SK-N-SH treated with all-trans-retinoic acid at 6 μM for 48 hours (cell line): Measurements from ENCODE around the gene GPR137C.

Experiments used
- ISL1 ChIP-seq: fragments of 250-450 bp; sonication (Bioruptor Pico); IDR thresholded peaks from 2 replicates; pipeline ENCODE4 v2.1.2; 2022; ENCODE audit warnings: mild to moderate bottlenecking, moderate library complexity
- PPARA ChIP-seq: fragments of 250-450 bp; sonication (Bioruptor Pico); IDR thresholded peaks from 2 replicates; pipeline ENCODE4 v1.5.0; 2020; ENCODE audit warnings: mild to moderate bottlenecking, borderline replicate concordance
- ZFP3 ChIP-seq: fragments of 250-450 bp; sonication (Bioruptor Pico); IDR thresholded peaks from 2 replicates; pipeline ENCODE4 v1.5.0; 2020; ENCODE audit warnings: mild to moderate bottlenecking, moderate library complexity
- ZNF565 ChIP-seq: fragments of 450-650 bp; formaldehyde crosslinking; conservative IDR thresholded peaks from 2 replicates; pipeline ENCODE4 v1.5.0; 2020; ENCODE audit warnings: low read depth, mild to moderate bottlenecking, moderate library complexity
- ZNF8 ChIP-seq: fragments of 450-650 bp; formaldehyde crosslinking; IDR thresholded peaks from 2 replicates; pipeline ENCODE4 v1.5.0; 2020; ENCODE audit warnings: mild to moderate bottlenecking, moderate library complexity
- TF ChIP-seq, protein P1 (sequence below): fragments of 250-450 bp; sonication (Bioruptor Pico); IDR thresholded peaks from 2 replicates; pipeline ENCODE4 v1.8.0; 2020; ENCODE audit warnings: mild to moderate bottlenecking, moderate library complexity, borderline replicate concordance

DNA sequence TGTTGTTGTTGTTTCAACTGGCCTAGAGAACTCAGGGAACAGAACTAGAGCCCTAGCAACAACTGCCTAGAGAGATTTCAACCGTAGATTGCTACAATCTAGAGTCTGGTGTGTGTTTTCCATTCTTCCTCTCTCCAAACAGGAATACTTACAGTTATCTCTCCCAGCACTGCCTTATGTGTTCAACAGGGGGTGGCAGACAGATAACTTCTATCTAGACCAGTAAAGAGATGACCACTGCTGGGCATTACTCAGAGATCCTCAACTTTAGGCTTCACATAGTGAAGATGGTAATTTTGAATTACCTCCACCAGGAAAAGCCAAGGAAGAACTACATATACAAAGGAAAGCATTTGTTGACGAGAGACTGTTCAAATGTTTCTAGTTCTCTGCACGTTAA lies 5.1 kb upstream of the GPR137C start:
- TF ChIP-seq ZNF565 (CRISPR knock-in tag) (no peak), ZNF8 (CRISPR knock-in tag) (no peak), PPARA (CRISPR knock-in tag) (no peak), ZFP3 (CRISPR knock-in tag) (no peak), ISL1 (CRISPR knock-in tag) (no peak)
- TF ChIP-seq, protein P1, sequence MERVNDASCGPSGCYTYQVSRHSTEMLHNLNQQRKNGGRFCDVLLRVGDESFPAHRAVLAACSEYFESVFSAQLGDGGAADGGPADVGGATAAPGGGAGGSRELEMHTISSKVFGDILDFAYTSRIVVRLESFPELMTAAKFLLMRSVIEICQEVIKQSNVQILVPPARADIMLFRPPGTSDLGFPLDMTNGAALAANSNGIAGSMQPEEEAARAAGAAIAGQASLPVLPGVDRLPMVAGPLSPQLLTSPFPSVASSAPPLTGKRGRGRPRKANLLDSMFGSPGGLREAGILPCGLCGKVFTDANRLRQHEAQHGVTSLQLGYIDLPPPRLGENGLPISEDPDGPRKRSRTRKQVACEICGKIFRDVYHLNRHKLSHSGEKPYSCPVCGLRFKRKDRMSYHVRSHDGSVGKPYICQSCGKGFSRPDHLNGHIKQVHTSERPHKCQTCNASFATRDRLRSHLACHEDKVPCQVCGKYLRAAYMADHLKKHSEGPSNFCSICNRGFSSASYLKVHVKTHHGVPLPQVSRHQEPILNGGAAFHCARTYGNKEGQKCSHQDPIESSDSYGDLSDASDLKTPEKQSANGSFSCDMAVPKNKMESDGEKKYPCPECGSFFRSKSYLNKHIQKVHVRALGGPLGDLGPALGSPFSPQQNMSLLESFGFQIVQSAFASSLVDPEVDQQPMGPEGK (CRISPR knock-in tag): no peak
